Measurements from ENCODE around the gene RAD54L. TPM values are rescaled to one million over a fixed set of nuclear protein-coding genes. Genes with fewer than 3 reads are reported as not detected.

Gene RAD54L
- total RNA-seq, 4 donors from 2014 or later, result 1.2 to 1.8 (median 1.3) TPM; not detected in 1

DNA sequence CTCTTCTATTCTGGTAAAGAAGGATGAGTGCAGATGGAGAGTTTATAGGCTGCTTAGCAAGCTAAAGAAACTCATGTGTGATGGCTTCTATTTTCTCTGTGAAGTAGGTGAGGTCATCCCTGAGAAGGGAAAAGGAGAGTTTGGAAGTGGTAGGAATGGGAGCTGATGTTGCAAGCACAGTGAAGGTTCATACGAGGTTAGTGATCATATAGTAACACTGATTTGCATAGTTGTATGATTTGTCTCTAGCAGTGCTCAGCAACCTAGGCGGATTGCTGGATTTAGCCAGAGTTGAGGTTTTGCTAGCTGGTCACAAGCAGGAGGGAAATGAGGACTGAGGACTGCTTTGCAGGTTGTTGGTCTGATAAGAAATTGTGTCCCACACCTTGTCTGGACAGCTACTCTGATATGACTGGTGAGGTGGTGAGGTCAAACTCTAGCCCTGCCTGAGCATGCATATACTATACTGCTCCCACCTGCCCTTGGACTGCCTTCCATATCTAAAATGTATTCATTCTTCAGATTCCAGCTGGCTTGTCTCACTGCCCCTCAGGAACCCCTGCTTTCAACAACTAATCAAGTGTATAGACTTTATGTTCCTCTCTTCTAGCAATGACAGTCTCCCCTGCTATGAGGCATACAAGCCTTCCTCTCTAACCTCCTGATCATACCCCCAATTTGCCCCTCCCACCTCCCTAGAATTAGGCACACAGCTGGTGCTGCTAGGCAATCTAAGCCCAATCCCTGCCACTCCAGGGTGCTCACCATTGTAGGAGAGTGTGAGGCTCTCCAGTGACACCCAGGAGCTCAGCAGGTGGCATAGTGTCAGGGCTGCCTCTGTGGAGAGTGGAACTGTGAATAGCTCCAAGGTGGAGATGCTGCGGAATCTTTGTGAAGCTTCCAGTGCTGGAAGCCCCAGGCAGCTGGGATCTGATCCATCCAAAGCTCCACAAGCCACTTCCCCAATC, 37.3 kb downstream of the RAD54L start:
- TF ChIP-seq, protein P1, sequence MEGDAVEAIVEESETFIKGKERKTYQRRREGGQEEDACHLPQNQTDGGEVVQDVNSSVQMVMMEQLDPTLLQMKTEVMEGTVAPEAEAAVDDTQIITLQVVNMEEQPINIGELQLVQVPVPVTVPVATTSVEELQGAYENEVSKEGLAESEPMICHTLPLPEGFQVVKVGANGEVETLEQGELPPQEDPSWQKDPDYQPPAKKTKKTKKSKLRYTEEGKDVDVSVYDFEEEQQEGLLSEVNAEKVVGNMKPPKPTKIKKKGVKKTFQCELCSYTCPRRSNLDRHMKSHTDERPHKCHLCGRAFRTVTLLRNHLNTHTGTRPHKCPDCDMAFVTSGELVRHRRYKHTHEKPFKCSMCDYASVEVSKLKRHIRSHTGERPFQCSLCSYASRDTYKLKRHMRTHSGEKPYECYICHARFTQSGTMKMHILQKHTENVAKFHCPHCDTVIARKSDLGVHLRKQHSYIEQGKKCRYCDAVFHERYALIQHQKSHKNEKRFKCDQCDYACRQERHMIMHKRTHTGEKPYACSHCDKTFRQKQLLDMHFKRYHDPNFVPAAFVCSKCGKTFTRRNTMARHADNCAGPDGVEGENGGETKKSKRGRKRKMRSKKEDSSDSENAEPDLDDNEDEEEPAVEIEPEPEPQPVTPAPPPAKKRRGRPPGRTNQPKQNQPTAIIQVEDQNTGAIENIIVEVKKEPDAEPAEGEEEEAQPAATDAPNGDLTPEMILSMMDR (IDR thresholded peaks at IDR 0.05; ENCODE audit: low read depth), result no peak

DNA sequence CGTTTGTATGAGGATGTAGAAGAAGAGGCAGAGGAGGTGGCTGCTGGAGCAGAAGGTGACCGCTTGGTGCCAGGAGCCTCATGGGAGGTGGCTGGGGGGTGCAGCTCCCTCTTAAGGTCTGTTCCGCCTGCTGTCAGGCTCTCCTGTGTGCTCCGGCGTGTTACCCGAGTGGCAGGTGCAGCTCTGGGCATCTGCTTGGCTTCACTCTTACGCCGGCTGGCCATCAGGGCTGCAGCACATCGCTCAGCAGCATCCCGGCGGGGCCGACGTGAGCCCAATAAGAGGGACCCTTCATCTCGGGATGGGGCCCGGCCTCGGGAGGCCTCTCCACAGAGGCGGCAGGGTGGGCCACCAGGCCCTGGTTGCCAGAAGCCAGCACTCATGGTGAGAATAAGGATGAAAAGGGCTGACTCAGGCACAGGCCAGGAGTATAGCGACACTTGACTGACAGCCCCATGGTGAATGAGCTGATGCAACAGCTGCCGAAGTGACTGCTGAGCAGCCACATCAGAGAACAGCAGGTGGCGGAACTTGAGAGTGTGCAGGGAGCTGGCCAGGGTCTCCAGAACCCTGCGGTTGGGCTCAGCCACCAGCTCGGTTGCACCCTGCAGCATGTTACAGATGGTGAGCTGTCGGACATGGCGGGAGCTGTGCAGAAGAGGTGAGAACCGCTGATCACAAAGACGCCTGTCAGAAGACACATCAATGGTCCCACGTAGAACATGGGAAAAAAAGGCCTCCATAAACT, 38.3 kb downstream of the RAD54L start:
- TF ChIP-seq, protein P1 (IDR thresholded peaks at IDR 0.05; ENCODE audit: low read depth), result no peak

DNA sequence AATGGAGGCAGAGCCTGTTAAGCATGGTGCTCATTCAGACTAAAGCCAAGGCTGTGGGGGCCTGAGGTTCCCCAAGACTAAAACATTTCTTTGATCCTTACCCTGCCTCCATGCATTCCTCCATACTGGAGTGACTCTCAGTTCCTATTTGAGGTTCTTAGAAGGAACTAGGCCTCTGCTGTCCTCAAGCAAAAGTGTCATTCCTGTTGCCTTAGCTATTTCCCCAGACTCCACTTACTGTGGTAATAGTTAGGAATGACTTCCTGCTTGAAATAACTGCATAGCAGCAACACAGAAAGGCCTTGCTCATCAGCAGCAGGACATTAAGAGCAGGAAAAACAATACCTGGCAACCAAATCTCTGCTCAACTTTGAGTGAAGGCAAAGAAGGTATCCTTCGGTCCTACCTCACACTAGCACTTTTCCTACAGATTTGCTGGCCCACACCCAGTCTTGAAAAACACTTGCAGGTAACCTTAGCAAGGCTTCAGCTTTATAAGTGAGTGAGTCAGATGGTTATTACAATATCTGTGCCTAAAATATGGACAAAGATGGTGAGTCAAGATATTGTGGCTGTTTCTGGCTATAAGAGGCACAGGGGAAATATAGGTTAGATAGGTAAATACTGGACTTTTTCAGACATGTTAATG, 41.0 kb downstream of the RAD54L start:
- TF ChIP-seq, protein P1 (IDR thresholded peaks at IDR 0.05; ENCODE audit: low read depth), result no peak

DNA sequence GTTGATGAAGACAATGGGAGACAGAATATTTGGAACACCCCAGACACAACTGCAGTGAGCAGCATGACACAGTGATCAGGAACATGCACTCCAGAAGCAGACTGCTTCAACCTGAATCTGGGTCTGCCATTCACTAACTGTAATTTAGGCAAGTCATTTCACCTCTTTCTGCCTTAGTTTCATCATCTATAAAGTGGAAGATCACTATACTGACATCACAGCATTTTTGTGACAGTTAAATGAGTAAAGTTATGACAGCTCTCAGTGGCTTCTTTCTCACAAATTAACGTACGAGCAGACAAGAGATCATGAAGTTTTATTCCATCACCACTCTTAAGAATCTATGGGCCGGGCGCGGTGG, 41.6 kb downstream of the RAD54L start:
- TF ChIP-seq, protein P1 (IDR thresholded peaks at IDR 0.05; ENCODE audit: low read depth), result no peak

DNA sequence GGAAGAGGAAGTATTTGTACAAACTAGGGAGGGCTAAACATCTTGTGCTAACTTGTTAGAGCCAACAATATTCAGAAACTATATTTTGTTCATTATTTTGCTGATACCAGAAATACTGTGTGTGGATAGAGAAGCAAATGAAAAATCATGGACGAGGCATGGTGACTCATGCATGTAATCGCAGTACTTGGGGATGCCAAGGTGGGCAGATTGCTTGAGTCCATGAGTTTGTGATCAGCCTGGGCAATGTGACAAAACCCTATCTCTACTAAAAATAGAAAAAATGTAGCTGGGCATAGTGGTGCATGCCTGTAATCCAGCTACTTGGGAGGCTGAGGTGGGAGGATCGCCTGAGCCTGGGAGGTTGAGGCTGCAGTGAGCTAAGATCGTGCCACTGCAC, 42.4 kb downstream of the RAD54L start:
- TF ChIP-seq, protein P1 (IDR thresholded peaks at IDR 0.05; ENCODE audit: low read depth), result no peak

DNA sequence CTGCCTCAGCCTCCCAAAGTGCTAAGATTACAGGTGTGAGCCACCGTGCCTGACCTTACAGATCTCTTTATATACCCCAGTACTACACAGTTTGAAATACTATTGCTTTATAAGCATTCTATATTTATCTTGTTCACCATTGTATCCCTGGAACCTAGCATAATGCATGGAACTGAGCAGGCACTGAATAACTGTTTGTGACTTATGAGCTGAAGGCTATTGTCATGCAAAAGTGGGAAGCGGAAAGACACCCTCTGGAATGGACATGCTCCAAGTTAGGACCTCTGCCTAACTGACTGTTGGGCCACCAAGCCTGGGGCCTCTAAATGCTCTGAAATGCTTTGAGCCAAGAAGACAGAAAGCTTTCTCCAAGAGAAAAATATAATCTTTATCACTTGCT, 47.7 kb downstream of the RAD54L start:
- TF ChIP-seq, protein P1 (IDR thresholded peaks at IDR 0.05; ENCODE audit: low read depth), result no peak

DNA sequence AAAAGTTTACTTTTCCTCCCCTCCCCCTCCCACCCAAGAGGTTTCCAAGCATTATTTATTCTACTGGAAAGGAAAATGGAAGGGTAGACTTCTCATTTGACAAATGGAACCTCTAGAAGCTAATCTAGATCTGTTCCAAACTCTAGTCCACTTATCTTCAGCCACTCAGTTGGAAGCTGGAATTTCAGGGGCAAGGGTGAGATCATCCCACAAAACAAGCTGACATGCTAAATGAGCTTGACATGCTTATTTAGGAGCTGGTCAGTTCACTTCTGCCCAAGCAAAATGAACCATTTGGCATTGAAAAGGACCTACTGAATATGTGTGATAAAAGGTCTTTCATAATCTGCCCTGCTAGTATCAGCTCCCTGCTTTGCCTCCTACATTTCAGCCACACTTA, 50.8 kb downstream of the RAD54L start:
- TF ChIP-seq, protein P1 (IDR thresholded peaks at IDR 0.05; ENCODE audit: low read depth), result no peak

Data from subcutaneous adipose tissue (tissue), 4 donors.